T-helper 17 cell (primary cell): ENCODE data around the gene SARS2. TPM values are rescaled to one million over a fixed set of nuclear protein-coding genes. Genes with fewer than 3 reads are reported as not detected.

Source experiments
- ATAC-seq: fragments of 150-1000 bp; cut with Tn5 transposase; 2 replicates; pipeline ENCODE4 v1.10.0; 2021; ENCODE audit warnings: mild to moderate bottlenecking, moderate library complexity
- DNase-seq, 3 donors: peaks; one replicate each; pipeline versions ENCODE4 v3.0.0 to v3.0.0-alpha.2; 2020 to 2021
- H3K9me3 ChIP-seq: one replicate; pipeline ENCODE4 v1.7.0; 2013; ENCODE audit warnings: low read length, mild to moderate bottlenecking; ENCODE audit not compliant: control insufficient read depth, poor library complexity, severe bottlenecking
- H3K27ac Mint-ChIP-seq: one replicate; pipeline ENCODE4 v1.8.0; 2022; ENCODE audit warnings: mild to moderate bottlenecking, moderate library complexity, mixed read lengths
- H3K27me3 Mint-ChIP-seq: one replicate; pipeline ENCODE4 v1.8.0; 2022; ENCODE audit warnings: mixed read lengths
- H3K36me3 Mint-ChIP-seq: one replicate; pipeline ENCODE4 v1.8.0; 2022; ENCODE audit warnings: low read depth, mixed read lengths
- H3K4me1 Mint-ChIP-seq: one replicate; pipeline ENCODE4 v1.8.0; 2022; ENCODE audit warnings: mild to moderate bottlenecking, mixed read lengths
- H3K4me3 Mint-ChIP-seq: one replicate; pipeline ENCODE4 v1.8.0; 2022; ENCODE audit warnings: mild to moderate bottlenecking, moderate library complexity, mixed read lengths
- total RNA-seq, 4 donors: library from RNA in 2 of 4; stranded (reverse) in 2 of 4; gene quantifications; one replicate each; pipeline ENCODE4 v1.2.3 and lab custom pipeline; 2022 to 2026

SARS2 gene
- total RNA-seq, 2 donors from 2014 or later = 18.6 to 19.5 TPM

GRCh38 chr19:38868551-38868950, 62.0 kb downstream of the SARS2 start:
- no peak for ATAC-seq
- Mint-ChIP-seq H3K27ac (peak overlapping the region; percentile 91), H3K27me3 (no peaks in the 10 kb centered on the region), H3K36me3 (peaks cover 4% of the 10 kb centered on the region), H3K4me1 (peaks cover 39% of the 10 kb centered on the region), H3K4me3 (peak overlapping the region; percentile 94)
- no peak for DNase-seq
- no peaks in the 10 kb centered on the region for H3K9me3 ChIP-seq

- H3K4me1 Mint-ChIP-seq = peaks cover 34% of the 10 kb centered on the region
- H3K36me3 Mint-ChIP-seq = no peaks in the 10 kb centered on the region
- no peak overlapping the region for H3K27ac Mint-ChIP-seq
- ATAC-seq (no peak), DNase-seq (no peak)
- no peaks in the 10 kb centered on the region for H3K9me3 ChIP-seq
- no peaks in the 10 kb centered on the region for H3K27me3 Mint-ChIP-seq
- H3K4me3 Mint-ChIP-seq = no peak overlapping the region
Measured at GRCh38 chr19:38867171-38867780, 63.3 kb downstream of the SARS2 start.

Other genes with a start within 250 kb of the SARS2 start
- gene CAPN12, start 186.3 kb downstream of the SARS2 start, total RNA-seq = 1 to 10 TPM; 6.8 to 9.0 TPM
- not detected for gene LGALS7, start 157.2 kb downstream of the SARS2 start, total RNA-seq
- gene LGALS7B, start 141.6 kb downstream of the SARS2 start, total RNA-seq = not detected
- gene LGALS4, start 117.8 kb downstream of the SARS2 start, total RNA-seq = 1 to 10 TPM; 1.7 to 2.4 TPM
- gene ECH1, start 99.0 kb downstream of the SARS2 start, total RNA-seq = 10 to 100 TPM; 75.5 to 95.8 TPM
- 100 to 1,000 TPM; 477 to 480 TPM for gene HNRNPL, start 80.8 kb downstream of the SARS2 start, total RNA-seq
- 10 to 100 TPM; 46.0 to 50.6 TPM for gene RINL, start 52.5 kb downstream of the SARS2 start, total RNA-seq
- 10 to 100 TPM; 68.7 to 68.9 TPM for gene SIRT2, start 31.1 kb downstream of the SARS2 start, total RNA-seq
- gene NFKBIB, start 30.8 kb downstream of the SARS2 start, total RNA-seq = 10 to 100 TPM; 49.3 to 63.8 TPM
- 1 to 10 TPM in 1 of 2 donors, not detected in 1; 1.3 TPM for gene CCER2, start 18.6 kb downstream of the SARS2 start, total RNA-seq
- 10 to 100 TPM; 18.9 to 22.0 TPM for gene MRPS12, start 181 bp upstream of the SARS2 start, total RNA-seq
- under 1 TPM in 1 of 2 donors, not detected in 1; 0.16 TPM for gene FBXO17, start 45.0 kb upstream of the SARS2 start, total RNA-seq
- 1 to 10 TPM in 1 of 2 donors, under 1 TPM in 1; 0.40 to 1.6 TPM for gene FBXO27, start 101.8 kb upstream of the SARS2 start, total RNA-seq
- gene ACP7, start 153.6 kb upstream of the SARS2 start, total RNA-seq = not detected
- 1 to 10 TPM; 9.6 to 9.7 TPM for gene PAK4, start 195.0 kb upstream of the SARS2 start, total RNA-seq